ENCODE measurements around the gene TMEM175.

DNA sequence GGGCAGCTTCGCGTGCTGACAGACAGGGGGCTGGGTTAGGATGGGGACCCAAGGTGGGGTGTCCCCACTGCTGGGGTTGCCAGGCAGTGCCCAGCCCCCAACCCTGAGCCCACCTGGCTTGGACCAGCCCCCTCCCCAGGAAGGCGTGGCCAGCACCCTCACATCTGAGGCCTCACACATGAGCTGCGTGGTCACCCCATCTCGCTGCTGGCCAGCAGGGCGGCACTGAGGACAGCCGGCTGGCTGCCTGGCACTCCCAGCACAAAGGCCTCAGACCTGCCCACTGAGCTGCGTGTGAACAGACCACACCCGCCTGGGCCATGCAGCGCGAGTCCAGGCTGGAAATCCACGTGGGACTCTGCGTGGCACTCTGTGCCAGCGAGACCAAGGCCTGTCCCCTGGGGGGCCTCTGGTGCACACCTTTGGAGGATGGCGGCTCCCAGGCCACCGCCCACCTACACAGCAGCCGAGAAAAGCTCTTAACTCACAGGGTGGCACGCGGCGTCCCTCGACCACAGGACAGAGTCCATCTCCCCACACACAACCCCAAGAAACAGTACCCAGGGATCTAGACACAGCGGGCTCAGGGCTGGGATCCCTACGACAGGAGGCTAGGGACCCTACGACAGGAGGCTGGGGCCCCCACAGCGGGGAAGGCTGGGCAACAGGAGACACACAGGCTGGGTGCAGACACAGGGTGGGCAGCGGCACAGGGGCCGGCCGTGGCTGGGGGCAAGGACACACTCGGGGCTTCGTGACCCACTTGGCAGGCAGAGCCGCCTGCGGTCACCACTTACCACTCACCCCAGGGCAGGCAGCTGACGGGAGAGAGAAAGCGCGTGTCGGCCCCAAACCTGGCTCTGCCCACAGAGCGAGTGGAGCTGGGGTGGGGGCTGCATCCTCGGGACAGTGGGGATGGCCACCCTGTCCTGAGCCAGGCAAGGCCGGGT, 31.3 kb downstream of the TMEM175 start:
- TF ChIP-seq BHLHE40 (IDR thresholded peaks at IDR 0.05; ENCODE audit: borderline replicate concordance) (no peak), SP1 (IDR thresholded peaks at IDR 0.05) (no peak), FOXK2 (IDR thresholded peaks at IDR 0.05) (no peak), HDGF (IDR thresholded peaks at IDR 0.05; ENCODE audit: borderline replicate concordance) (no peak), ARNT (IDR thresholded peaks at IDR 0.05) (no peak), NFRKB (IDR thresholded peaks at IDR 0.05) (no peak), FOXM1 (IDR thresholded peaks at IDR 0.05; ENCODE audit: borderline replicate concordance) (no peak), ZNF384 (IDR thresholded peaks at IDR 0.05) (no peak), FOXA1 (IDR thresholded peaks at IDR 0.05) (no peak)

Data from HEK293T (cell line).